Hematopoietic multipotent progenitor cell treated with erythropoietin and hydrocortisone succinate and interleukin-3 and kit ligand, for 4 days (in vitro differentiated cells): ENCODE measurements around the gene STEAP3.

Source experiments
- DNase-seq: peaks from one replicate; pipeline ENCODE4 v3.0.0-alpha.2; 2015

Gene STEAP3

GRCh38 chr2:119248311-119248710 lies 24.7 kb downstream of the STEAP3 start:
- DNase-seq: no peak

- no peak for DNase-seq
Observed at GRCh38 chr2:119248751-119249150, 25.1 kb downstream of the STEAP3 start.

GRCh38 chr2:119249311-119249710 lies 25.7 kb downstream of the STEAP3 start:
- no peak for DNase-seq

- no peak for DNase-seq
Observed at GRCh38 chr2:119249855-119250717, 26.5 kb downstream of the STEAP3 start.

- DNase-seq: no peak
Observed at GRCh38 chr2:119250718-119251290, 27.2 kb downstream of the STEAP3 start.

GRCh38 chr2:119251652-119252051 lies 28.0 kb downstream of the STEAP3 start:
- DNase-seq: no peak

GRCh38 chr2:119252186-119253113 lies 28.8 kb downstream of the STEAP3 start:
- no peak for DNase-seq

GRCh38 chr2:119253114-119253702 lies 29.6 kb downstream of the STEAP3 start:
- no peak for DNase-seq

GRCh38 chr2:119253760-119254600 lies 30.3 kb downstream of the STEAP3 start:
- DNase-seq: no peak

- DNase-seq: no peak
Observed at GRCh38 chr2:119254601-119255080, 31.0 kb downstream of the STEAP3 start.

GRCh38 chr2:119255760-119256581 lies 32.3 kb downstream of the STEAP3 start:
- no peak for DNase-seq

- no peak for DNase-seq
Observed at GRCh38 chr2:119256582-119256921, 32.9 kb downstream of the STEAP3 start.

- DNase-seq: no peak
Observed at GRCh38 chr2:119257198-119257597, 33.6 kb downstream of the STEAP3 start.

- DNase-seq: no peak
Observed at GRCh38 chr2:119259296-119259860, 35.7 kb downstream of the STEAP3 start.

GRCh38 chr2:119260646-119261492 lies 37.2 kb downstream of the STEAP3 start:
- no peak for DNase-seq

- DNase-seq: peak; percentile 71
Observed at GRCh38 chr2:119261493-119262225, 38.0 kb downstream of the STEAP3 start.

- no peak for DNase-seq
Observed at GRCh38 chr2:119263025-119263424, 39.4 kb downstream of the STEAP3 start.

- DNase-seq: peak; percentile 70
Observed at GRCh38 chr2:119263656-119264055, 40.0 kb downstream of the STEAP3 start.
